ENCODE results near the gene PYROXD2. TPM values are rescaled to one million over a fixed set of nuclear protein-coding genes. Genes with fewer than 3 reads are reported as not detected.
A peak's percentile ranks its signal among the peaks of the same experiment; 100 is the strongest.

PYROXD2 gene
- total and polyA plus RNA-seq, 10 of the 15 experiments (the other 5 are each of a cell fraction or from before 2014, with no cell fraction given), result 4.8 to 15.8 (median 11.1) TPM

DNA sequence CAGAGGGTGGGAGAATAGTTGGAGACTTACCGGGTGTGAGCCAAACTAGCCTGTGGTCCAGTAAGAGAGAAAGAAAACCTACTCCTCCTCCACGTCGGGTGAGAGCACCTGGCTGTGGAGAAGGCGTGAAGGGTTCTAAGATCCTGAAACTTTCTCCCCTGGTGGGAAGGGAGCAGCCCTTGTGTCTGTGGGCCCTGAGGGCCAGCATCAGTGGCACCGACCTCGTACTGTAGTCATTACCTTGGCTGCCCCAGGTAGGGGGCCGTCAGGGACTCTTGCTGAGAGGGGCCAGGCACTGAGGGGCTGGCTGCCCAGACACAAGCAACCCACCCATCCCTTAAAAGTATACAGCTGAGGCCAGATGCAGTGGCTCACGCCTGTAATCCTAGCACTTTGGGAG is 77.5 kb downstream of the PYROXD2 start (continued):
- TF ChIP-seq, protein P1, sequence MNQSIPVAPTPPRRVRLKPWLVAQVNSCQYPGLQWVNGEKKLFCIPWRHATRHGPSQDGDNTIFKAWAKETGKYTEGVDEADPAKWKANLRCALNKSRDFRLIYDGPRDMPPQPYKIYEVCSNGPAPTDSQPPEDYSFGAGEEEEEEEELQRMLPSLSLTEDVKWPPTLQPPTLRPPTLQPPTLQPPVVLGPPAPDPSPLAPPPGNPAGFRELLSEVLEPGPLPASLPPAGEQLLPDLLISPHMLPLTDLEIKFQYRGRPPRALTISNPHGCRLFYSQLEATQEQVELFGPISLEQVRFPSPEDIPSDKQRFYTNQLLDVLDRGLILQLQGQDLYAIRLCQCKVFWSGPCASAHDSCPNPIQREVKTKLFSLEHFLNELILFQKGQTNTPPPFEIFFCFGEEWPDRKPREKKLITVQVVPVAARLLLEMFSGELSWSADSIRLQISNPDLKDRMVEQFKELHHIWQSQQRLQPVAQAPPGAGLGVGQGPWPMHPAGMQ (IDR thresholded peaks at IDR 0.05; ENCODE audit: borderline replicate concordance), result no peak
- TF ChIP-seq, protein P2, sequence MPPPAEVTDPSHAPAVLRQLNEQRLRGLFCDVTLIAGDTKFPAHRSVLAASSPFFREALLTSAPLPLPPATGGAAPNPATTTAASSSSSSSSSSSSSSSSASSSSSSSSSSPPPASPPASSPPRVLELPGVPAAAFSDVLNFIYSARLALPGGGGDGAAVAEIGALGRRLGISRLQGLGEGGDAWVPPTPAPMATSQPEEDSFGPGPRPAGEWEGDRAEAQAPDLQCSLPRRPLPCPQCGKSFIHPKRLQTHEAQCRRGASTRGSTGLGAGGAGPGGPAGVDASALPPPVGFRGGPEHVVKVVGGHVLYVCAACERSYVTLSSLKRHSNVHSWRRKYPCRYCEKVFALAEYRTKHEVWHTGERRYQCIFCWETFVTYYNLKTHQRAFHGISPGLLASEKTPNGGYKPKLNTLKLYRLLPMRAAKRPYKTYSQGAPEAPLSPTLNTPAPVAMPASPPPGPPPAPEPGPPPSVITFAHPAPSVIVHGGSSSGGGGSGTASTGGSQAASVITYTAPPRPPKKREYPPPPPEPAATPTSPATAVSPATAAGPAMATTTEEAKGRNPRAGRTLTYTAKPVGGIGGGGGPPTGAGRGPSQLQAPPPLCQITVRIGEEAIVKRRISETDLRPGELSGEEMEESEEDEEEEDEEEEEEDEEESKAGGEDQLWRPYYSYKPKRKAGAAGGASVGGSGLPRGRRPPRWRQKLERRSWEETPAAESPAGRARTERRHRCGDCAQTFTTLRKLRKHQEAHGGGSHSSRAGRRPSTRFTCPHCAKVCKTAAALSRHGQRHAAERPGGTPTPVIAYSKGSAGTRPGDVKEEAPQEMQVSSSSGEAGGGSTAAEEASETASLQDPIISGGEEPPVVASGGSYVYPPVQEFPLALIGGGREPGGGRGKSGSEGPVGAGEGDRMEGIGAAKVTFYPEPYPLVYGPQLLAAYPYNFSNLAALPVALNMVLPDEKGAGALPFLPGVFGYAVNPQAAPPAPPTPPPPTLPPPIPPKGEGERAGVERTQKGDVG (CRISPR knock-in tag; IDR thresholded peaks at IDR 0.05), result no peak
- no peak for TF ChIP-seq CBX5 (IDR thresholded peaks at IDR 0.05; ENCODE audit: low read depth)
- no peak for TF ChIP-seq CREM (IDR thresholded peaks at IDR 0.05; ENCODE audit: low read depth)
- TF ChIP-seq, protein P3, sequence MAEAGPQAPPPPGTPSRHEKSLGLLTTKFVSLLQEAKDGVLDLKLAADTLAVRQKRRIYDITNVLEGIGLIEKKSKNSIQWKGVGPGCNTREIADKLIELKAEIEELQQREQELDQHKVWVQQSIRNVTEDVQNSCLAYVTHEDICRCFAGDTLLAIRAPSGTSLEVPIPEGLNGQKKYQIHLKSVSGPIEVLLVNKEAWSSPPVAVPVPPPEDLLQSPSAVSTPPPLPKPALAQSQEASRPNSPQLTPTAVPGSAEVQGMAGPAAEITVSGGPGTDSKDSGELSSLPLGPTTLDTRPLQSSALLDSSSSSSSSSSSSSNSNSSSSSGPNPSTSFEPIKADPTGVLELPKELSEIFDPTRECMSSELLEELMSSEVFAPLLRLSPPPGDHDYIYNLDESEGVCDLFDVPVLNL (IDR thresholded peaks at IDR 0.05; ENCODE audit: low read depth, low read length), result no peak
- TF ChIP-seq MEF2B (IDR thresholded peaks at IDR 0.05; ENCODE audit: partially characterized antibody, poor library complexity, severe bottlenecking), result no peak
- no peak for TF ChIP-seq FOS (IDR thresholded peaks at IDR 0.05; ENCODE audit: borderline replicate concordance, extremely low read depth, insufficient read length)

MicroRNAs encoded within 50 kb of the gene (microRNA counts, 767-probe panel; counts per million panel counts)
- 1,936 counts per million, percentile 74 among the panel's probes with 10 or more counts for microRNA hsa-miR-1287

Small RNAs within 50 kb of the gene (microRNA-seq; reads per million reads assigned to microRNA genes)
- 53.5 reads per million, percentile 68 among the genes with 10 or more reads in this experiment for gene MIR1287
- 3.2 reads per million, percentile 17 among the genes with 10 or more reads in this experiment for gene MIR4685

Small RNAs within 50 kb of the gene (small RNA-seq; reads per million reads assigned to genes)
- 0.12 reads per million for gene MIR4685

Other genes starting within 250 kb of the PYROXD2 start
- 0.05 TPM in 1 of 2 replicates, not detected in the other for gene LOXL4, start 147.0 kb downstream of the PYROXD2 start, total RNA-seq (2014; rRNA removed)
- 0.04 and 0.05 TPM in 2 replicates for gene LOXL4, start 147.0 kb downstream of the PYROXD2 start, total RNA-seq (2014; rRNA removed; fragmentation: Illumina TruSeq; extraction: Trizol)
- gene LOXL4, start 147.0 kb downstream of the PYROXD2 start, total RNA-seq (2021), result not detected in 2 replicates
- gene LOXL4, start 147.0 kb downstream of the PYROXD2 start, polyA plus RNA-seq (2011; rRNA removed), result not detected in 2 replicates
- gene LOXL4, start 147.0 kb downstream of the PYROXD2 start, polyA plus RNA-seq (2014; fragmentation: Illumina TruSeq; extraction: Trizol), result 0.08 and 0.10 TPM in 2 replicates
- under 1 TPM; 0.02 to 0.08 TPM for gene LOXL4, start 147.0 kb downstream of the PYROXD2 start, polyA plus RNA-seq (2014; fragmentation: Nextera tagmentation; extraction: Ambion mirVana)
- 0.03 and 0.05 TPM in 2 replicates for gene LOXL4, start 147.0 kb downstream of the PYROXD2 start, polyA plus RNA-seq (2014; rRNA removed)
- gene LOXL4, start 147.0 kb downstream of the PYROXD2 start, polyA plus RNA-seq (2016; fragmentation: Nextera tagmentation; extraction: Ambion mirVana), result under 1 TPM; 0.09 to 0.12 TPM
- gene HPS1, start 31.8 kb upstream of the PYROXD2 start, total RNA-seq (2014; rRNA removed), result 44.5 and 50.8 TPM in 2 replicates
- 26.0 and 27.1 TPM in 2 replicates for gene HPS1, start 31.8 kb upstream of the PYROXD2 start, total RNA-seq (2014; rRNA removed; fragmentation: Illumina TruSeq; extraction: Trizol)
- 63.9 and 71.5 TPM in 2 replicates for gene HPS1, start 31.8 kb upstream of the PYROXD2 start, total RNA-seq (2021)
- 36.7 and 58.7 TPM in 2 replicates for gene HPS1, start 31.8 kb upstream of the PYROXD2 start, polyA plus RNA-seq (2011; rRNA removed)
- gene HPS1, start 31.8 kb upstream of the PYROXD2 start, polyA plus RNA-seq (2014; fragmentation: Illumina TruSeq; extraction: Trizol), result 36.5 and 45.8 TPM in 2 replicates
- 10 to 100 TPM; 27.9 to 35.8 TPM for gene HPS1, start 31.8 kb upstream of the PYROXD2 start, polyA plus RNA-seq (2014; fragmentation: Nextera tagmentation; extraction: Ambion mirVana)
- gene HPS1, start 31.8 kb upstream of the PYROXD2 start, polyA plus RNA-seq (2014; rRNA removed), result 59.3 and 65.2 TPM in 2 replicates
- 100 to 1,000 TPM; 123 to 138 TPM for gene HPS1, start 31.8 kb upstream of the PYROXD2 start, polyA plus RNA-seq (2016; fragmentation: Nextera tagmentation; extraction: Ambion mirVana)

Data from GM12878 (cell line).